DMS114 treated with DMSO at 0.1 percent for 48 hours (cell line): ENCODE results near the gene WARS2.

Experiments used
- DNase-seq: peaks from one replicate; lab custom pipeline; 2025; ENCODE audit not compliant: unreplicated experiment; lab: John Stamatoyannopoulos, UW

Gene WARS2

DNA sequence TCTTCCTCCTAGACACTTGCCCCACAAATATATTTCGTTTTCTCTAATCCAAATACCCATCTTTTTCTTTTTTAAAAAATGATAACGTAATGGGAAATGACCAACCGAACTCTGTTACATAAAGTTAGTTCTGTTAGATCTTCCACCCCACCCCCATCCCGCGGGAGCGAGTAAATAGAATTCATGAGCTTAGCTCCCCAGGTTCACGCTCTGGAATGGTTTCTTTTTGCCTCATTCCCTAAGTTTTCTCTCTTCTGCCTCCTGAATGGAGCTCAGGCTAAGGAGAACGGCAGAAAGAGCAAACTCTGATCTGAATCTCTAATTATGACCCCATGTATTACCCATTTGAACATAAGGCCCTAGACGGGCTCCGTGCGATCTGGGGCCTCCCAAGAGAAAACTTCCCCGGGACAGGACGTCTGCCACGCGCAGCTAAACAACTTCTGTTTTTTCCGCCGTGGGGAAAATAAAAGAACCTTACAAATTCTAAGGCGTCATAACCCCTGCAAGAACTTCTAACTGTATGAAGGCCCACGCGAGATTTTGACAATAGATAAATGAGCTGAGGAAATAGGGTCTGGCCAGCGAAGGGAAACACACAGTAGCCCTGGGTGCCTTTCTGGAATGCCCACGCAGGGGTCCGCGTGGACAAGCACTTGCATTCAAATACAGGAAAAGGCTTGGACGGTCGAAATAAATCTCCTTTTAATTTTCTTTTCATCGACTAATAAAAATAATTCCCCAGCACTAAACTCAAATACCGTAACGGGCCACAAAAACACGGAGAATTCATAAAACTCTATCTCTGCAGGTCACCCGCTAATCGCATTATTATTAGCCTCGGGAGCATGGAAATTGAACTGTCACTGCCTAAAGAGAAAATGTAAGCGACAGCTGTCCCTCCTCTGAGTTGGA, 154.6 kb downstream of the WARS2 start:
- DNase-seq: no peak

DNA sequence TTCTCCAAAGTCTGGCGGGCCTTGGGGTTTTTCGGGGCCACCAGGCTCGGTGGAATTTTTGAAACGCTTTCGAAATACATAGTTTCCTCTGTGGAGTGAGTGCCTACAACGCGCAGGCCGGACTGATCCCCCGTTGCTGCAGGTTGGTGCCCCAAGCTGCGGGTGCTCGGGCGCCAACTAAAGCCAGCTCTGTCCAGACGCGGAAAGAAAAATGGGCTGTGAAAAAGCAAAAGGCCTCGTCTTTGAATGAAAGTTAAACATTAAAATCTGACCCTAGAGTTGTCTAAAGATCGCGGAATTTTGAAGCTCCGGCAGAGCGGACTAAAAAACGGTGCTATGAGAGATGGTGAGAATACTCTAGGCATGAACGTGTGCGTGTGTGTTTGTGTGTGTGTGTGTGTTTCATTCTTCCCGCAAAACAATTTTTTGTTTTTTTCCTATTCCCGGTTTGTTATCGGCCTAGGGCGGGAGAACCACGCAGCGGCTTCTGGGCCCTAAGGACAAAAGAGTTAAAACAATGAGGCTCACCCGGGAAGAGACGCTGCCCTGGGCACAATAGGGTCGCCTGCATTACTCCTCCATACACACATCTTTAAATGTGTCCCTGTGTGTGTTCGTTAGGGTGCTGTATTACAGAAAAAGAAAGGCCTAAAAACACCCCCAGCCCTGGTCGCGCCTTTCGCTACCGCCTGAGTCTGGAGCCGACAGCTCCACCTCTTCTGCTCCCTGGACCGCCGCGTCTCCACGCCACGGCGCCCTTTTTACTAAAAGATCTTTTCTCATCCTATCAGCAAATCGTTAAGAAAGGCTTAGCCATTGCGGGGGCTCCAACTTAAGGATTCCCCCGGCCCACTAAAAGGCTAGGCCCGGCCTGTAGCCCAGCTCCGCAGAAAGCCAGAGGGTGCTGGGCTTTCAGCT, 155.5 kb downstream of the WARS2 start:
- no peak for DNase-seq

DNA sequence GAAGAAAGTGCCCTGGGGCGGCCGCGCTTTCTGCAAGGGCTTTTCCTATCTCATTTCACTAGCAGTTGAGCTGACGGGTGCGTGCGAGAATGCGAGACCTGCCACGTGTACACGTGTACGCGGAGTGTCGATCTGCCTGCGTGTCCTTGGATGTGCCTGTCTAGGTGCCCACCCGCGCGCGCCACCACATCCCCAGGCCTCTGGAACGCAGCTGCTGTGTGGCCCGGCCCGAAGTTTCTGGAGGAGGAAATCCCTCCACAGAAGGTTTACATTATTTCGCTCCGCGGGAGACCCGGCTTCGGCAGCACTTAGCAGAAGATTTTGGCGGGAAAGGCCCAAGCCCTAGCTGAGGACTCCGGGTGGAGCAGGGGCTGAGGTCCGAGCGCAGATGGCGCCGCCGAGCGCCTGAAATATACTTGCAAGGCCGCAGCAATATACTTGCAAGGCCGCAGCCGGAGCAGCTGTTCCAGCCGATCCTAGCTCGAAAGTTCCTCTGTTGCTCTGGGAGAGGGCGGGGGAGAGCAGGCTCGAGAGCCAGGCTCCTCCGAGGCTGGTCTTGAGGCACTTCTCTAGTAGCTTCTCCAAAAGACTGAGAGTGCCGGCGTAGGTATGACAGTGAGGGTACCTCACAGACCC, 156.2 kb downstream of the WARS2 start:
- no peak for DNase-seq

DNA sequence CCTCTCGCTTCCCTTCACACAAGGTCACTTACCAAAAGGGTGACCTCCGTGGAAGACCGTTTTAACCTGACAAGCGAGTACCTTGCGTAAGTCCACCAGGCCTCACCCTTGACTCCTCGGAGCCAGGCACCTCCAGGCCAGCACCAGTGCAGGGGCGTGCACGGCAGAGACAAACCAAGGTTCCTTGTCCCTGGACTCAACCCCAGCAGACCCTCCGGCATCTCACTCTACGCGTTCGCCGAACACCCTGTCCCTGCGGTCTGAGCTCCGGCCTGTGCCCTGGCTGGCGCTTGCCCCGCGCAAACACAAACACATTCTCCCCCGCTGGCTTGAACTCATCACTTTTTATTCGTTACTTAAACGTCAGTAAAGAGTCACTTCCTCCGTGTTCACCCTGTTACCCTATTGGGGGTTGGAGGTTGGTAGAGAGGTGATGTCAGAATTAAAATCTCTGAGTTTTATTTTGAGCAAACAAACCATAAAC, 156.9 kb downstream of the WARS2 start:
- DNase-seq: no peak

DNA sequence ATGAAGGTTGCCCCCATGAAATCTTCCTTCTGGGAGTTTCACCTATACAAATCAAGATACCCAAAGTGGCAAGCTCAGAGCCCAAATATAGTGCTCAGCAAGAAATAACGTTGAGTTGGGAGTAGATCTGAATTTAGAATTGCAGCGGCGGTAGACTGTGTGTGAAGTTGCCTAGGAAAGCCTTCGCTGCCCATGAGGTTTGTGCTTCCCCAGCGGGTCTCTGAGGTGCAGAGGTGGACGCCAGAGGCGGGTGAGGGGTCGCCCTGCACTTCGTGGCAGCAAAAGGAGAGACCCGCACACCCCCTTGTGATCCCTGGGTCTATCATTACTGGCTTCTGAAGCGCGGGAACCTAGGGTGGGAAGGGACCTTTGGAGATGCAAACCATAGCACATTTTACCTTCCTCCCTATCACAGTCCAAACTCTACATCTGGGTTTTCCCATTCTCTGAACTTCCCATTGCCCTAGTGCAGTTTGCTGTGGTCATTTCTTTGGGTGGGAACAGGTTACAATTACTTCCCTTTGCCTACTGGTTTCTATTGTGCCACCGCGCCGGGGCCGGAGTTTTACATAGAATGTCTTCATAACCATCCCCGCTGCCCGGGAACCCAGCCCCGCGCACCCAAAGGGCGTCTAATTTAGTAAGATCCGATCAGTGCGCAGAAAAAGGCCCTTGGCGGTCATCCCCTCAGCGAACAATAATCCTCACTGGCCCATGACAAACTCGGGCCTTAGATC, 157.5 kb downstream of the WARS2 start:
- no peak for DNase-seq

DNA sequence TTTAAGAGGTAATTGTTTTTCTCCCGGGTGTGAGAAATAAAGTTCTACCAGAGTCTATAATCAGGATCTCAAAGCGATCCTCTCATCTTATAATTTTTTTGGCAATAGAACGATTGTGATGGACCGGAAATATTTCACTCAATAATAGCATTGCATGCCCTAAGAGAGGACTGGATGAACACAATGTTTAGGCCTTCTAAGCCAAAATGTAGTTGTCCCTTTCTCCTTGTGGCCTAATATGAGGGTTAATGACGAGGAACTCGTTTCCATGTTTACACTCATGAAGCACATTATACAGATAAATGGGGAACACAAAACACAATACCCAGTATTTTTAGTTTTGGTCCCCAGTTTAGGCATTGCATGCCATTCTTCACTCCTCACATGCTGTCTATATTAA, 158.2 kb downstream of the WARS2 start:
- DNase-seq: no peak

DNA sequence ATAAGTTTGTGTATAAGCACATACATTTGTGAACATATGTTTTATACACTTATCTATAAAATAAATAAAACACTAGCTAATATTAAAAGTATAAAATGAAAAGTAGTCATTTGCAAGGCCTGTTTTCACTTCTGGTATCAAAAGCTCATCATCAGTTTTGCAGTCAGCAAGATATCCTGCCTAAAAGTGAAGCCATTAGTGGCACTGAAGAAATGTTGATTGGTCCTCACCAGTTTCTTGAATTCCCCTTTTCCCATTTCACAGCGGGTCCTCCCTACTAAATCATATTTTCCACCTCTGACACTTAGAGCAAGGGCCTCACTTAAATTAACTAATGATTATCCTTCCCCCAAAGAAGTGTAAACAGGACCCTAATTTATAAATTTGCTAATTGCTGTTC, 159.0 kb downstream of the WARS2 start:
- no peak for DNase-seq
